A549 (cell line): ENCODE measurements around the gene DPPA5. TPM values are rescaled to one million over a fixed set of nuclear protein-coding genes. Genes with fewer than 3 reads are reported as not detected.
"Not testable (repeated sequence)": the region's sequence is repeated elsewhere in the genome, so short reads cannot be mapped to it uniquely, and the experiment has no call there.

Experiments used
- ATAC-seq, 2 experiments: fragments of 200-7000 bp in 1 of 2; fragments of >200 bp in 1 of 2; cut with Nextera tagmentation in 1 of 2; cut with Tn5 transposase in 1 of 2; 3 replicates each; pipeline versions ENCODE4 v1.8.0 to v1.9.1; 2018 to 2020; ENCODE audit warnings: mild to moderate bottlenecking in 1 of 2, moderate library complexity in 1 of 2
- CTCF ChIA-PET: fragments of 300-600 bp; sonication (Branson Sonifier 250); formaldehyde crosslinking; extraction: SDS; loops from one replicate; lab custom pipeline; 2021; ENCODE audit warnings: antibody characterized with exemption, inconsistent platforms; lab: Yijun Ruan, JAX
- POLR2A ChIA-PET: fragments of 350-600 bp; formaldehyde crosslinking; extraction: SDS; loops from one replicate; lab custom pipeline; 2021; ENCODE audit warnings: antibody characterized with exemption, inconsistent platforms; lab: Yijun Ruan, JAX
- DNase-seq, 2 experiments: peaks; one replicate each; pipeline versions ENCODE4 v3.0.0 to v3.0.0-alpha.2; 2011 to 2016; ENCODE audit warnings: low read depth in 1 of 2, low spot score in 1 of 2
- FAIRE-seq: peaks from 2 replicates; lab custom pipeline; 2011; peaks lifted over from hg19 to GRCh38; lab: Jason Lieb, UNC
- H3K27ac ChIP-seq, 2 experiments: fragments of >200 bp; sonication (Bioruptor Twin); formaldehyde crosslinking; 3 replicates each; pipeline ENCODE4 v1.5.1; 2016 to 2017
- H3K4me1 ChIP-seq: fragments of >200 bp; sonication (Bioruptor Twin); formaldehyde crosslinking; 3 replicates; pipeline ENCODE4 v1.6.1; 2016
- H3K4me2 ChIP-seq: fragments of >200 bp; sonication (Bioruptor Twin); formaldehyde crosslinking; 3 replicates; pipeline ENCODE4 v1.6.1; 2016
- H3K4me3 ChIP-seq: fragments of >200 bp; sonication (Bioruptor Twin); formaldehyde crosslinking; 3 replicates; pipeline ENCODE4 v1.5.1; 2016
- H3K9me3 ChIP-seq: fragments of >200 bp; sonication (Bioruptor Twin); formaldehyde crosslinking; 3 replicates; pipeline ENCODE4 v1.6.1; 2016
- CEBPB ChIP-seq, 2 experiments: fragments of >200 bp in 1 of 2; sonication (Bioruptor Twin) in 1 of 2; formaldehyde crosslinking in 1 of 2; IDR thresholded peaks; 2 replicates each; pipeline ENCODE4 v1.6.1; 2012 to 2016
- ESRRA ChIP-seq: fragments of 150-350 bp; IDR thresholded peaks from 2 replicates; pipeline ENCODE4 v1.6.1; 2014; ENCODE audit warnings: mild to moderate bottlenecking, low read length, borderline replicate concordance
- FOSB ChIP-seq: fragments of 250-450 bp; sonication (Bioruptor Pico); IDR thresholded peaks from 2 replicates; pipeline ENCODE4 v1.5.0; 2020; ENCODE audit warnings: mild to moderate bottlenecking, moderate library complexity
- HDAC2 ChIP-seq: fragments of 200-600 bp; sonication (generic); IDR thresholded peaks from 2 replicates; pipeline ENCODE4 v1.6.1; 2016
- KDM1A ChIP-seq: fragments of 200-600 bp; sonication (generic); IDR thresholded peaks from 2 replicates; pipeline ENCODE4 v1.6.1; 2016; ENCODE audit warnings: low read depth, mild to moderate bottlenecking
- MYC ChIP-seq: IDR thresholded peaks from 2 replicates; pipeline ENCODE4 v1.6.1; 2012; ENCODE audit warnings: mild to moderate bottlenecking, inconsistent platforms, low read length, improper control_type of control experiment, borderline replicate concordance
- NFE2L2 ChIP-seq: fragments of 150-350 bp; conservative IDR thresholded peaks from 2 replicates; pipeline ENCODE4 v1.6.1; 2014; ENCODE audit warnings: low read length
- POLR2AphosphoS2 ChIP-seq: conservative IDR thresholded peaks from 2 replicates; pipeline ENCODE4 v1.6.1; 2012; ENCODE audit warnings: low read length, improper control_type of control experiment, inconsistent platforms
- RARB ChIP-seq: fragments of 250-450 bp; sonication (Bioruptor Pico); IDR thresholded peaks from 2 replicates; pipeline ENCODE4 v1.8.0; 2021; ENCODE audit warnings: mild to moderate bottlenecking, moderate library complexity
- RCOR1 ChIP-seq: fragments of 150-350 bp; IDR thresholded peaks from 2 replicates; pipeline ENCODE4 v1.6.1; 2014; ENCODE audit warnings: antibody characterized with exemption, low read length, low read depth
- RFX5 ChIP-seq: fragments of 450-650 bp; IDR thresholded peaks from 2 replicates; pipeline ENCODE4 v1.7.1; 2014; ENCODE audit warnings: antibody characterized with exemption, mild to moderate bottlenecking, moderate library complexity
- SREBF2 ChIP-seq: fragments of 450-650 bp; IDR thresholded peaks from 2 replicates; pipeline ENCODE4 v1.6.1; 2014; ENCODE audit warnings: mild to moderate bottlenecking, moderate library complexity
- TFCP2L1 ChIP-seq: fragments of 250-450 bp; sonication (Bioruptor Pico); IDR thresholded peaks from 2 replicates; pipeline ENCODE4 v1.5.0; 2021; ENCODE audit warnings: mild to moderate bottlenecking
- ZSCAN20 ChIP-seq: fragments of 250-450 bp; sonication (Bioruptor Pico); IDR thresholded peaks from 2 replicates; pipeline ENCODE4 v1.8.0; 2022; ENCODE audit warnings: mild to moderate bottlenecking, moderate library complexity
- WGBS: methylation state at CpG from one replicate; pipeline ENCODE4 v1.1.6; 2017; ENCODE audit errors: missing lambda C conversion rate; 5-methylcytosine and 5-hydroxymethylcytosine counted together
- polyA plus RNA-seq, 4 experiments: library from polyadenylated mRNA; depleted of rRNA in 3 of 4; stranded (reverse); fragments of >200 nt; fragmentation: RNase III in 1 of 4; extraction: RNeasy Plus Mini Kit Qiagen cat#74134 plus additional on column Dnase treatment in 1 of 4; gene quantifications; 2 replicates in 3 of 4; 3 replicates in 1 of 4; pipeline ENCODE4 v1.2.3, GENCODE V29; 2011 to 2017
- TF ChIP-seq, protein P1 (sequence below): fragments of 450-650 bp; IDR thresholded peaks from 2 replicates; pipeline ENCODE4 v1.6.1; 2014; ENCODE audit warnings: antibody characterized with exemption
- TF ChIP-seq, protein P2 (sequence below): IDR thresholded peaks from 2 replicates; pipeline ENCODE4 v1.6.1; 2012

Gene DPPA5
- polyA plus RNA-seq, 2 of the 4 experiments (the other 2 are of a cell fraction), result not detected

DNA sequence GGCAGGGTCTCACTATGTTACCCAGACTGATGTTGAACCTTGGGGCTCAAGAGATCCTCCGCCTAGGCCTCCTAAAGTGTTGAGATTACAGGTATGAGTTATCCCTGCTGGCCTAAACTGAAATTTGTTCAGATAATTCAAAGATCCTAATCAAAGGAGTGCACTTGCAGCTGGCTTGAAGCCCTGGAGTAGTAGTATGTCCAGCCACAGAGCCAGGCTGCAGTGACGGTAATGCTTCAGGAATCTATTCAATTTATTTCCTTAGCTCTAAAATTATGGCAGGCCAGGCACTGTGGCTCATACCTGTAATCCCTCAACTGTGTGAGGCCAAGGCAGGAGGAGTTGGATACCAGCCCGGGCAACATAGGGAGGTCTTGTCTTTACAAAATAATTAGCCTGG lies 39.2 kb upstream of the DPPA5 start:
- Histone ChIP-seq H3K4me1 (0 out of 3 replicates have a peak, but pooled peaks cover 3% of the 10 kb centered on the region), H3K27ac (no peak overlapping the region), H3K4me2 (no peak overlapping the region), H3K4me3 (no peak overlapping the region), H3K9me3 (no peaks in the 10 kb centered on the region)
- CTCF ChIA-PET, result no interaction called here
- WGBS, result 69% methylated on average over 2 of the region's 3 CpGs
- FAIRE-seq, result no peak
- POLR2A ChIA-PET, result no interaction called here
- no peak for ATAC-seq
- no peak for TF ChIP-seq MYC
- no peak for TF ChIP-seq RFX5
- no peak for TF ChIP-seq NFE2L2
- no peak for TF ChIP-seq RCOR1
- no peak for TF ChIP-seq ESRRA
- TF ChIP-seq, protein P1, sequence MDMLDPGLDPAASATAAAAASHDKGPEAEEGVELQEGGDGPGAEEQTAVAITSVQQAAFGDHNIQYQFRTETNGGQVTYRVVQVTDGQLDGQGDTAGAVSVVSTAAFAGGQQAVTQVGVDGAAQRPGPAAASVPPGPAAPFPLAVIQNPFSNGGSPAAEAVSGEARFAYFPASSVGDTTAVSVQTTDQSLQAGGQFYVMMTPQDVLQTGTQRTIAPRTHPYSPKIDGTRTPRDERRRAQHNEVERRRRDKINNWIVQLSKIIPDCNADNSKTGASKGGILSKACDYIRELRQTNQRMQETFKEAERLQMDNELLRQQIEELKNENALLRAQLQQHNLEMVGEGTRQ, result no peak
- TF ChIP-seq, protein P2, sequence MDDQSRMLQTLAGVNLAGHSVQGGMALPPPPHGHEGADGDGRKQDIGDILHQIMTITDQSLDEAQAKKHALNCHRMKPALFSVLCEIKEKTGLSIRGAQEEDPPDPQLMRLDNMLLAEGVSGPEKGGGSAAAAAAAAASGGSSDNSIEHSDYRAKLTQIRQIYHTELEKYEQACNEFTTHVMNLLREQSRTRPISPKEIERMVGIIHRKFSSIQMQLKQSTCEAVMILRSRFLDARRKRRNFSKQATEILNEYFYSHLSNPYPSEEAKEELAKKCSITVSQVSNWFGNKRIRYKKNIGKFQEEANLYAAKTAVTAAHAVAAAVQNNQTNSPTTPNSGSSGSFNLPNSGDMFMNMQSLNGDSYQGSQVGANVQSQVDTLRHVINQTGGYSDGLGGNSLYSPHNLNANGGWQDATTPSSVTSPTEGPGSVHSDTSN, result no peak
- TF ChIP-seq RARB (CRISPR knock-in tag), result no peak
- DNase-seq, result no peak

DNA sequence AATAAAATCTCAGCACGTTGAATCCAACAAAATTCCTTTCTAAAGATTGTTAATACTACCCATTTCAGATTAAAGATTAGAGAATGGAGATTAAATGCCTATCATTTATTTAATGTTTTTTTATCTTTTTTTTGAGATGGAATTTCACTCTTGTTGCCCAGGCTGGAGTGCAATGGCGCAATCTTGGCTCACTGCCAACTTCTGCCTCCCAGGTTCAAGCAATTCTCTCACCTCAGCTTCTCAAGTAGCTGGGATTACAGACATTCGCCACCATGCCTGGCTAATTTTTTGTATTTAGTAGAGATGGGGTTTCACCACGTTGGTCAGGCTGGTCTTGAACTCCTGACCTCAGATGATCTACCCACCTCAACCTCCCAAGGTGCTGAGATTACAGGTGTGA lies 38.1 kb upstream of the DPPA5 start:
- DNase-seq, H3K4me1 ChIP-seq, H3K9me3 ChIP-seq, FAIRE-seq, H3K4me2 ChIP-seq, CTCF ChIA-PET, H3K4me3 ChIP-seq, ATAC-seq, H3K27ac ChIP-seq, POLR2A ChIA-PET: not testable (repeated sequence)
- WGBS, result 51% methylated on average over 4 of the region's 4 CpGs

DNA sequence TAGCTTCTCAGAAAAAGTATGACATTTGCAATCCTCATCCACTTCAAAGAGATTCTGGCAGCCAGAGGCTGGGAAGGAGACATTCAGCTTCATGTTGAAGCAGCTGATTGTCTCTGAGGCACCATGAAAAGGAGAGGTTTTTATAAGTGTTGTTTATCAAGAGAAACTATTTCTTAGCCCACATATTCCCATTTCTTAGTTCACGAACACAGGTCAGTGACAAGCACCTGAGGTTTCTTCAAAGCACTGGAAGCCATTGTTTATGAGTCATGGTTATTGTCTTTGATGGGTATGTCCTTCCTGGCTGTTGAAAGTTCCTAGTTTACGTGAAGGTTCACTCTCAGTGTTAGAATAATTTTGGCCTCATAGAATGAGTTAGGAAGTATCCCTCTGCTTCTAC lies 37.6 kb upstream of the DPPA5 start:
- TF ChIP-seq SREBF2 (no peak), TFCP2L1 (CRISPR knock-in tag) (no peak), POLR2AphosphoS2 (no peak), HDAC2 (no peak), NFE2L2 (no peak), RARB (CRISPR knock-in tag) (no peak)
- TF ChIP-seq, protein P2, result no peak
- Histone ChIP-seq H3K27ac (no peak overlapping the region), H3K4me1 (0 out of 3 replicates have a peak, but pooled peaks cover 3% of the 10 kb centered on the region), H3K4me3 (no peak overlapping the region), H3K4me2 (no peak overlapping the region), H3K9me3 (no peaks in the 10 kb centered on the region)
- no peak for FAIRE-seq
- ATAC-seq, result no peak
- ChIA-PET POLR2A (no interaction called here), CTCF (no interaction called here)
- 87% methylated on average over 2 of the region's 2 CpGs for WGBS
- DNase-seq, result no peak

DNA sequence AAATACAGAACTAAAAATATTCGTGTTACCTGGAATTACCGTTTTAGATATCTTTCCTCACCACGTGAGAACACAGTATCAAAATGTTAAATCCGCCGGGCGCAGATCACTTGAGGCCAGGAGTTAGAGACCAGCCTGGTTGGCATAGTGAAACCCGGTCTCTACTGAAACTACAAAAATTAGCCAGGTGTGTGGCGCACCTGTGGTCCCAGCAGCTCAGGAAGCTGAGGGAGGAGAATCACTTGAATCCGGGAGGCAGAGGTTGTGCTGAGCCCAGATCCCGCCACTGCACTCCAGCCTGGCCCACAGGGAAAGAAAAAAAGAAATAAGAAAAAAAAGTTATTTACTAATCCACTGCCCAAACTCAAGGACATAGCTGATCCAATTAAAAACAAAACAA lies 35.8 kb upstream of the DPPA5 start:
- no peaks in the 10 kb centered on the region for H3K9me3 ChIP-seq
- DNase-seq, result no peak
- peak overlapping the region; percentile 92 for H3K4me2 ChIP-seq
- POLR2A ChIA-PET, result no interaction called here
- H3K4me1 ChIP-seq, result 0 out of 3 replicates have a peak, but pooled peaks cover 3% of the 10 kb centered on the region
- TF ChIP-seq CEBPB (IDR thresholded peaks at IDR 0.05) (no peak), ZSCAN20 (CRISPR knock-in tag) (no peak), FOSB (CRISPR knock-in tag) (no peak), NFE2L2 (no peak), RARB (CRISPR knock-in tag) (no peak), KDM1A (no peak)
- no peak for ATAC-seq
- FAIRE-seq, result no peak
- peak overlapping the region in 1 of 2 experiments; percentile 96; a peak in 1 of 6 replicates for H3K27ac ChIP-seq
- no peak overlapping the region for H3K4me3 ChIP-seq
- CTCF ChIA-PET, result no interaction called here
- 88% methylated on average over 10 of the region's 10 CpGs for WGBS
